Fibroblast of mammary gland (primary cell): Measurements from ENCODE around the gene SH3D19.

Experiments
- DNase-seq: peaks from one replicate; pipeline ENCODE4 v3.0.0-alpha.2; 2010; ENCODE audit warnings: low read depth
- H3K4me3 ChIP-seq: 2 replicates; pipeline ENCODE4 v1.5.1; 2011; ENCODE audit warnings: low read depth, mild to moderate bottlenecking, low read length, moderate library complexity; ENCODE audit not compliant: control insufficient read depth
- CTCF ChIP-seq: conservative IDR thresholded peaks from 2 replicates; pipeline ENCODE4 v1.5.1; 2011; ENCODE audit warnings: low read depth, low read length, inconsistent platforms; ENCODE audit not compliant: control insufficient read depth, insufficient read depth

SH3D19 gene

GRCh38 chr4:151163855-151164254, 161.6 kb downstream of the SH3D19 start:
- no peak for DNase-seq
- H3K4me3 ChIP-seq = no peak overlapping the region
- no peak for TF ChIP-seq CTCF

- no peak overlapping the region for H3K4me3 ChIP-seq
- no peak for TF ChIP-seq CTCF
- no peak for DNase-seq
These were observed 166.4 kb downstream of the SH3D19 start for GRCh38 chr4:151158979-151159378.

GRCh38 chr4:151157543-151157942, 167.9 kb downstream of the SH3D19 start:
- TF ChIP-seq CTCF = no peak
- no peak for DNase-seq

GRCh38 chr4:151153585-151153984, 171.8 kb downstream of the SH3D19 start:
- DNase-seq = no peak
- H3K4me3 ChIP-seq = no peak overlapping the region
- TF ChIP-seq CTCF = no peak

More at GRCh38 chr4:151157543-151157942, 167.9 kb downstream of the SH3D19 start:
- no peak overlapping the region for H3K4me3 ChIP-seq

- TF ChIP-seq CTCF = no peak
- DNase-seq = no peak
- H3K4me3 ChIP-seq = no peak overlapping the region
These were observed 173.4 kb downstream of the SH3D19 start for GRCh38 chr4:151152028-151152427.

- DNase-seq = no peak
- H3K4me3 ChIP-seq = no peak overlapping the region
- TF ChIP-seq CTCF = no peak
These were observed 174.4 kb downstream of the SH3D19 start for GRCh38 chr4:151150821-151151580.
